ENCODE measurements around the gene SPG7. TPM values are rescaled to one million over a fixed set of nuclear protein-coding genes. Genes with fewer than 3 reads are reported as not detected.

SPG7 gene
- total RNA-seq, 1 experiment from 2014 or later: 53.9 TPM

- no peak for DNase-seq (ENCODE audit: low read depth, low spot score)
- in situ Hi-C loops (cut with HindIII; ENCODE audit: low pct_unique_long_range_greater_than_20kb, low sequenced_read_pairs): no loop called here
Observed at GRCh38 chr16:89596957-89597649, 88.9 kb downstream of the SPG7 start.

DNA sequence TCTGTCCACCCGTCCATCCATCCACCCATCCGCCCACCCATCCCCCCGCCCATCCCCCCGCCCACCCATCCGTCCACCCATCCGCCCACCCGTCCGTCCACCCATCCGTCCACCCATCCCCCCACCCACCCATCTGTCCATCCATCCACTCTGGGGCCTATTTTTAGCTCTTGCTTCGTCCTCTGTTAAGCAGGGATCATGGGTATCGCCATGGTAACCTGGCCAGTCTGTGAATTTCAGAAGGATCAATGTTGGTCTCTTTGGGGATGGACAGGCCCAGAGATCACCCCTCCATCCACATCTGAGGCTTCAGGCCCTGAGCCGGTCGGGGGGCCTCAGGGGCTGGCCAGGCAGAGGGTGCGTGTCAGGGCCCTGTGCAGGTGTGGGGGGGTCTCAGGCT, 90.0 kb downstream of the SPG7 start:
- in situ Hi-C loops (cut with HindIII; ENCODE audit: low pct_unique_long_range_greater_than_20kb, low sequenced_read_pairs): no loop called here
- no peak for DNase-seq (ENCODE audit: low read depth, low spot score)

DNA sequence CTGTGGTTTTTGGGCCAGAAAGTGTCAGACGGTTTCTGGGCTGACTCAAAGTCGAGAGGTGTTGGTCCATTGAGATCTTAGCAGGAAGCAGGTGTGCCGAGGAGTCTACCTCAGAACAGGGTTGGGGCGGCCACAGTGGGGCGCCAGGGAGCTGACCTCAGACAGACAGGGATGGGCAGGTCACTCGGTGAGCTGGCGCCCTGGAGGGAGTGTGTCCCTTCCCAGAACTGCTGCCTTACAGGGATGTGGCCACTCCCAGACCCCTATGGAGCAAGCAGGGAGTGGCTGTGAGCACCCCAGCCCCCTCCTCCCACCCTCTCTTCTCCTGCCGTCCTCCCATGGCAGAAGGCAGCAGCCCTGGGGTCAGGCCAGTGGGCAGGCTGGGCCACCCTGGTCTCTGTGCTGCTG, 91.3 kb downstream of the SPG7 start:
- in situ Hi-C loops (cut with HindIII; ENCODE audit: low pct_unique_long_range_greater_than_20kb, low sequenced_read_pairs): no loop called here
- peak; percentile 40 for DNase-seq (ENCODE audit: low read depth, low spot score)

GRCh38 chr16:89599902-89600301, 91.7 kb downstream of the SPG7 start:
- DNase-seq (ENCODE audit: low read depth, low spot score): no peak
- in situ Hi-C loops (cut with HindIII; ENCODE audit: low pct_unique_long_range_greater_than_20kb, low sequenced_read_pairs): no loop called here

- in situ Hi-C loops (cut with HindIII; ENCODE audit: low pct_unique_long_range_greater_than_20kb, low sequenced_read_pairs): no loop called here
- no peak for DNase-seq (ENCODE audit: low read depth, low spot score)
Observed at GRCh38 chr16:89600427-89600826, 92.2 kb downstream of the SPG7 start.

GRCh38 chr16:89600956-89601355, 92.8 kb downstream of the SPG7 start:
- no peak for DNase-seq (ENCODE audit: low read depth, low spot score)
- in situ Hi-C loops (cut with HindIII; ENCODE audit: low pct_unique_long_range_greater_than_20kb, low sequenced_read_pairs): no loop called here

GRCh38 chr16:89601906-89602272, 93.7 kb downstream of the SPG7 start:
- in situ Hi-C loops (cut with HindIII; ENCODE audit: low pct_unique_long_range_greater_than_20kb, low sequenced_read_pairs): no loop called here

GRCh38 chr16:89602273-89602951, 94.2 kb downstream of the SPG7 start:
- DNase-seq (ENCODE audit: low read depth, low spot score): no peak
- in situ Hi-C loops (cut with HindIII; ENCODE audit: low pct_unique_long_range_greater_than_20kb, low sequenced_read_pairs): no loop called here

More at GRCh38 chr16:89601906-89602272, 93.7 kb downstream of the SPG7 start:
- no peak for DNase-seq (ENCODE audit: low read depth, low spot score)

DNA sequence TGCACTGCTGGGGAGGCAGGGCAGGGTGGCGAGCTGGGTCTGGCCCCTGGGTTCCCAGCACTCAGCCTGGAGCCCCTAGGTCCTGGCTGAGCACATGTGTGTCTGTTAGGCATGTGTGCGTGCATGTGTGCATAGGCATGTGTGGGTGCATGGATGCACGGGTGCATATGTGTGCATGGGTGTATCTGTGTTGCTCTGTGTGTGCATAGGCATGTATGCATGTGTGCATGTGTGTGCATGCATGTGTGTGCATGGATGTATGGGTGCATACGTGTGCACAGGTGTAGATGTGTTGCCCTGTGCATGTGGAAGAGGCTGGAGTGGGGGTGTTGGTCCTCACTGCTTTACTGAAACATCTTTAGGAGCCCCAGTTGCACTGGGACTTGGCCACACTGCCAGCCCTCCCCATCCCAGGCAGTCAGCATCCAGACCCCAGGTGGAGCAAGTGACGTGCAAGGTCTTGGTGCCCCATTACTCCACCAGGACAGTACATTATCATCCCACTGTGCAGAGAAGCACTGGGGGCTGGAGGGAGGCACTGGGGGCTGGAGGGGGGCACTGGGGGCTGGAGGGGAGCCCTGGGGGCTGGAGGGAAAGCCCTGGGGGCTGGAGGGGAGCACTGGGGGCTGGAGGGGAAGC, 94.9 kb downstream of the SPG7 start:
- no peak for DNase-seq (ENCODE audit: low read depth, low spot score)
- in situ Hi-C loops (cut with HindIII; ENCODE audit: low pct_unique_long_range_greater_than_20kb, low sequenced_read_pairs): no loop called here

- in situ Hi-C loops (cut with HindIII; ENCODE audit: low pct_unique_long_range_greater_than_20kb, low sequenced_read_pairs): no loop called here
- DNase-seq (ENCODE audit: low read depth, low spot score): no peak
Observed at GRCh38 chr16:89604764-89605163, 96.6 kb downstream of the SPG7 start.

GRCh38 chr16:89605186-89605970, 97.2 kb downstream of the SPG7 start:
- in situ Hi-C loops (cut with HindIII; ENCODE audit: low pct_unique_long_range_greater_than_20kb, low sequenced_read_pairs): no loop called here

GRCh38 chr16:89606006-89606405, 97.8 kb downstream of the SPG7 start:
- no peak for DNase-seq (ENCODE audit: low read depth, low spot score)
- in situ Hi-C loops (cut with HindIII; ENCODE audit: low pct_unique_long_range_greater_than_20kb, low sequenced_read_pairs): no loop called here

More at GRCh38 chr16:89605186-89605970, 97.2 kb downstream of the SPG7 start:
- DNase-seq (ENCODE audit: low read depth, low spot score): no peak

Small RNA genes lying within 50 kb of the gene (small RNA-seq; reads per million reads assigned to genes)
- 0 reads per million in 2 experiments for gene SNORD68

Other genes starting within 250 kb of the SPG7 start
- 47.0 and 54.2 TPM in 2 replicates for gene ANKRD11, start 17.8 kb upstream of the SPG7 start, total RNA-seq (2014; rRNA removed; shearing (Covaris generic))
- 2,970 and 3,073 TPM in 2 replicates for gene RPL13, start 52.3 kb downstream of the SPG7 start, total RNA-seq (2014; rRNA removed; shearing (Covaris generic))
- gene CPNE7, start 67.4 kb downstream of the SPG7 start, total RNA-seq (2014; rRNA removed; shearing (Covaris generic)): 0.58 TPM in 1 of 2 replicates, not detected in the other
- gene DPEP1, start 105.2 kb downstream of the SPG7 start, total RNA-seq (2014; rRNA removed; shearing (Covaris generic)): 0.53 and 0.88 TPM in 2 replicates
- gene CHMP1A, start 149.3 kb downstream of the SPG7 start, total RNA-seq (2014; rRNA removed; shearing (Covaris generic)): 56.1 and 58.3 TPM in 2 replicates
- 0.85 and 1.0 TPM in 2 replicates for gene SPATA33, start 149.4 kb downstream of the SPG7 start, total RNA-seq (2014; rRNA removed; shearing (Covaris generic))
- gene CDK10, start 178.3 kb downstream of the SPG7 start, total RNA-seq (2014; rRNA removed; shearing (Covaris generic)): 16.6 and 18.1 TPM in 2 replicates
- gene SPATA2L, start 193.3 kb downstream of the SPG7 start, total RNA-seq (2014; rRNA removed; shearing (Covaris generic)): 17.3 and 20.0 TPM in 2 replicates
- 4.2 and 6.3 TPM in 2 replicates for gene VPS9D1, start 212.5 kb downstream of the SPG7 start, total RNA-seq (2014; rRNA removed; shearing (Covaris generic))
- gene ZNF276, start 213.1 kb downstream of the SPG7 start, total RNA-seq (2014; rRNA removed; shearing (Covaris generic)): 9.4 and 10.3 TPM in 2 replicates